Activated CD8-positive, alpha-beta memory T cell treated with anti-CD3 and anti-CD28 coated beads for 1 hour (primary cell): ENCODE measurements around the gene PIANP.
"Not testable (repeated sequence)": the region's sequence is repeated elsewhere in the genome, so short reads cannot be mapped to it uniquely, and the experiment has no call there.

ENCODE experiments used
- DNase-seq, 2 donors: peaks; one replicate each; pipeline ENCODE4 v3.0.0-alpha.2; 2020; ENCODE audit warnings: low read depth in 1 of 2; ENCODE audit errors: extremely low read depth in 1 of 2

Gene PIANP

GRCh38 chr12:6700646-6701051 lies at the start of gene PIANP:
Gene PIANP, minus strand, starts transcription at chr12:6700815. Its CDS starts 2,754 bp downstream, at chr12:6698061.
- peak in 1 of 2 donors; percentile 50 for DNase-seq

- no peak for DNase-seq
Observed at GRCh38 chr12:6748761-6749160, 48.1 kb upstream of the PIANP start.

GRCh38 chr12:6747216-6747615 lies 46.6 kb upstream of the PIANP start:
- no peak for DNase-seq

- DNase-seq: no peak
Observed at GRCh38 chr12:6745741-6746525, 45.3 kb upstream of the PIANP start.

- not testable (repeated sequence) for DNase-seq
Observed at GRCh38 chr12:6743300-6743699, 42.7 kb upstream of the PIANP start.

GRCh38 chr12:6742834-6743233 lies 42.2 kb upstream of the PIANP start:
- no peak for DNase-seq

- not testable (repeated sequence) for DNase-seq
Observed at GRCh38 chr12:6742080-6742479, 41.5 kb upstream of the PIANP start.

GRCh38 chr12:6736754-6737153 lies 36.1 kb upstream of the PIANP start:
- DNase-seq: no peak

- DNase-seq: no peak
Observed at GRCh38 chr12:6735448-6736191, 35.0 kb upstream of the PIANP start.

GRCh38 chr12:6734506-6735387 lies 34.1 kb upstream of the PIANP start:
- no peak for DNase-seq

GRCh38 chr12:6730169-6730568 lies 29.6 kb upstream of the PIANP start:
- DNase-seq: no peak

GRCh38 chr12:6729186-6729585 lies 28.6 kb upstream of the PIANP start:
- DNase-seq: no peak

GRCh38 chr12:6725350-6725749 lies 24.7 kb upstream of the PIANP start:
- DNase-seq: no peak

GRCh38 chr12:6724409-6724797 lies 23.8 kb upstream of the PIANP start:
- no peak for DNase-seq

GRCh38 chr12:6723607-6724408 lies 23.2 kb upstream of the PIANP start, which contains the start of gene COPS7A:
Gene COPS7A, plus strand, starts transcription at chr12:6724046. Its CDS starts 611 bp downstream, at chr12:6724657.
- DNase-seq: peak; percentile 89 to 91

- no peak for DNase-seq
Observed at GRCh38 chr12:6722863-6723262, 22.2 kb upstream of the PIANP start.

GRCh38 chr12:6716874-6717437 lies 16.3 kb upstream of the PIANP start:
- no peak for DNase-seq

GRCh38 chr12:6716031-6716873 lies 15.6 kb upstream of the PIANP start:
- DNase-seq: not testable (repeated sequence)

- no peak for DNase-seq
Observed at GRCh38 chr12:6708960-6709394, 8.4 kb upstream of the PIANP start.
